Neural crest cell (in vitro differentiated cells): Measurements from ENCODE around the gene NR5A2. TPM values are rescaled to one million over a fixed set of nuclear protein-coding genes. Genes with fewer than 3 reads are reported as not detected.

ENCODE experiments used
- DNase-seq: peaks from one replicate; pipeline ENCODE4 v3.0.0; 2021; ENCODE audit warnings: low read depth, mixed read lengths, low spot score
- H3K27ac Mint-ChIP-seq: one replicate; pipeline ENCODE4 v1.8.0; 2021; ENCODE audit warnings: mild to moderate bottlenecking, mixed read lengths; ENCODE audit not compliant: unreplicated experiment
- H3K27me3 Mint-ChIP-seq: 2 replicates; pipeline ENCODE4 v1.8.0; 2021; ENCODE audit warnings: low read depth, mild to moderate bottlenecking, mixed read lengths
- H3K36me3 Mint-ChIP-seq: 2 replicates; pipeline ENCODE4 v1.8.0; 2021; ENCODE audit warnings: low read depth, mild to moderate bottlenecking, mixed read lengths
- H3K4me1 Mint-ChIP-seq: 2 replicates; pipeline ENCODE4 v1.8.0; 2021; ENCODE audit warnings: mixed read lengths
- H3K4me3 Mint-ChIP-seq: one replicate; pipeline ENCODE4 v1.8.0; 2021; ENCODE audit warnings: mild to moderate bottlenecking, mixed read lengths
- H3K9me3 Mint-ChIP-seq: 2 replicates; pipeline ENCODE4 v1.8.0; 2021; ENCODE audit warnings: mixed read lengths
- total RNA-seq: library from RNA; stranded (reverse); gene quantifications from 2 replicates; pipeline ENCODE4 v1.2.1, GENCODE V29; 2021
- TF ChIP-seq, protein P1 (sequence below): fragments of 200-600 bp; sonication (generic); conservative IDR thresholded peaks from 2 replicates; pipeline ENCODE4 v1.5.0; 2021; ENCODE audit warnings: antibody characterized with exemption, mild to moderate bottlenecking

Gene NR5A2
- total RNA-seq, 1 donor from 2014 or later = not detected

GRCh38 chr1:200038981-200039848 is 11.7 kb downstream of the NR5A2 start:
- Mint-ChIP-seq H3K27me3 (peaks cover 48% of the 10 kb centered on the region), H3K36me3 (no peaks in the 10 kb centered on the region), H3K27ac (no peak overlapping the region), H3K4me1 (peaks cover 27% of the 10 kb centered on the region), H3K9me3 (no peaks in the 10 kb centered on the region), H3K4me3 (peak overlapping the region; percentile 81)
- DNase-seq = no peak
- TF ChIP-seq, protein P1, sequence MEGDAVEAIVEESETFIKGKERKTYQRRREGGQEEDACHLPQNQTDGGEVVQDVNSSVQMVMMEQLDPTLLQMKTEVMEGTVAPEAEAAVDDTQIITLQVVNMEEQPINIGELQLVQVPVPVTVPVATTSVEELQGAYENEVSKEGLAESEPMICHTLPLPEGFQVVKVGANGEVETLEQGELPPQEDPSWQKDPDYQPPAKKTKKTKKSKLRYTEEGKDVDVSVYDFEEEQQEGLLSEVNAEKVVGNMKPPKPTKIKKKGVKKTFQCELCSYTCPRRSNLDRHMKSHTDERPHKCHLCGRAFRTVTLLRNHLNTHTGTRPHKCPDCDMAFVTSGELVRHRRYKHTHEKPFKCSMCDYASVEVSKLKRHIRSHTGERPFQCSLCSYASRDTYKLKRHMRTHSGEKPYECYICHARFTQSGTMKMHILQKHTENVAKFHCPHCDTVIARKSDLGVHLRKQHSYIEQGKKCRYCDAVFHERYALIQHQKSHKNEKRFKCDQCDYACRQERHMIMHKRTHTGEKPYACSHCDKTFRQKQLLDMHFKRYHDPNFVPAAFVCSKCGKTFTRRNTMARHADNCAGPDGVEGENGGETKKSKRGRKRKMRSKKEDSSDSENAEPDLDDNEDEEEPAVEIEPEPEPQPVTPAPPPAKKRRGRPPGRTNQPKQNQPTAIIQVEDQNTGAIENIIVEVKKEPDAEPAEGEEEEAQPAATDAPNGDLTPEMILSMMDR = no peak

DNA sequence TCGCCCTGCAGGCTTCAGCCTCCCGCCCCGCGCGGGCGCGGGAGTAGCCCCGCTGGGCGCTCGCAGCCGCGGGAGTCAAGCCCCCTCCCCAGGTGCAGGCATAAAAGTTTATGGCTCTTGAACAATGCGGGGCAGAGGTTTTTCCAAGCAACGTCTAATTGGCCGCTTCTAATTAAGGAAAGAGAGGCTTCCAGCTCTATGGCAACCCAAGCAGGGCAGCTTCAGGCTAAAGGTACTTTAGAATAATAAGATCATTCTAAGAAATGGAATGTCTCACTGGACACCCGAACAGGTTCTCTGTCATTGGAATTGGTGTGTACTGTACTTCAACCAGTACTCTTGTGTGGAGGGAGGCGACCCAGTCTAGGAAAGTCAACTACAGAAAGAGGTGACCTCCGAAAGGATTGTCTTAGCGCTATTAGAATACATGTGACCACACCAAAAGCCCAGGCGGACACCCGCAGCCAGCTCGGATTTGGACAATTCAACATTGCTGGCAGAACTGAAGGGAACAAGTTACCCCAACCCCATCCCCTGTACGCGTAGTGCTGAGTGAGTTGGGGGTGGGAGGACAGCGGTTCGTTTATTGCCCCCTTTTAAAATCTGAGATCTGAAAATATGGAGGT is 12.5 kb downstream of the NR5A2 start:
- peak overlapping the region; percentile 80 for H3K4me3 Mint-ChIP-seq
- no peaks in the 10 kb centered on the region for H3K36me3 Mint-ChIP-seq
- no peak for DNase-seq
- TF ChIP-seq, protein P1 = no peak
- no peak overlapping the region for H3K27ac Mint-ChIP-seq
- H3K27me3 Mint-ChIP-seq = peaks cover 53% of the 10 kb centered on the region
- peaks cover 27% of the 10 kb centered on the region for H3K4me1 Mint-ChIP-seq
- H3K9me3 Mint-ChIP-seq = no peaks in the 10 kb centered on the region

GRCh38 chr1:200040481-200041138 is 13.1 kb downstream of the NR5A2 start:
- peaks cover 60% of the 10 kb centered on the region for H3K27me3 Mint-ChIP-seq
- no peak for DNase-seq
- H3K27ac Mint-ChIP-seq = no peak overlapping the region
- TF ChIP-seq, protein P1 = no peak
- H3K4me3 Mint-ChIP-seq = peak overlapping the region; percentile 80
- peaks cover 27% of the 10 kb centered on the region for H3K4me1 Mint-ChIP-seq
- no peaks in the 10 kb centered on the region for H3K36me3 Mint-ChIP-seq
- no peaks in the 10 kb centered on the region for H3K9me3 Mint-ChIP-seq

DNA sequence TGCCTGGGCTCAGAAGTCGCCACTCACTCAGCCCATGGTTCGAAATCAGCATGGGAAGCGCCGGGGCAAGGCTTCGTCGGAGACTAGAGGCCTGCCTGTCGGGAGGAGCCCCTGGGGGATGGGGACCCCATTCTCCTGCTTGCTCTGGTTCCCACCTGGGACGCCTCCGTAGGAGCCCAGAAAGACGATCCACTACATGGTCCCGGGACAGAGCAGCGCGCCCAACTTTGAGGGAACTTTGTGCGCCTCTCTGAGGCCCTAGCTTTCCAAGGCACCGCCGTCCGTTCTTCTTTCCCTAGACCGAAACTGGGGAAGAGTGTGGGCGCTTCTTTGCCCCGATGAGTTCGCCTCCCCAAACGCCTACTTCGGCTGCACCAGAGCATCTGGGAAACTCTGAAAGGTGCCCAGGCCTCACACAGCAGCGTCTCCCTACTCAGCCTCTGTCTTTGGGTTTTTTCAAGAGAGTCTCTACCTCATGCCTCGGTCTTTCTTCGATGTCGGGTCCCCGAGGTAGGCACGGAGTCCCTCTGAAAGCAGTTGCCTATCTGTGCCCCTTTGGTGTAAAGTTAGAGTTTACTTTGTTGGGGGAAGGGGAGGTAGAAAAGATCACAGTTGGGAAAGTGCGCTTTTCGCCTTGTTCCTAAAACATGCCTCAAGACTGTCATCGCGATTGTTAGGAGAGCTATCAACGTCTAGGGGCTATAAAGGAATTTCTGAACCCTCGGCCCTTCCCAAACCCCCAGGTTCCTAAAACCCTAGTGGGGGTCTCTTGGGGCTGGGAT is 14.0 kb downstream of the NR5A2 start:
- peaks cover 27% of the 10 kb centered on the region for H3K4me1 Mint-ChIP-seq
- peaks cover 68% of the 10 kb centered on the region for H3K27me3 Mint-ChIP-seq
- H3K4me3 Mint-ChIP-seq = peak overlapping the region; percentile 62
- no peaks in the 10 kb centered on the region for H3K9me3 Mint-ChIP-seq
- TF ChIP-seq, protein P1 = no peak
- DNase-seq = no peak
- H3K36me3 Mint-ChIP-seq = no peaks in the 10 kb centered on the region
- no peak overlapping the region for H3K27ac Mint-ChIP-seq

- Mint-ChIP-seq H3K27ac (no peak overlapping the region), H3K36me3 (no peaks in the 10 kb centered on the region), H3K9me3 (no peaks in the 10 kb centered on the region), H3K4me1 (peaks cover 27% of the 10 kb centered on the region), H3K27me3 (peaks cover 69% of the 10 kb centered on the region), H3K4me3 (peak overlapping the region; percentile 62)
- DNase-seq = no peak
- TF ChIP-seq, protein P1 = no peak
Measured at GRCh38 chr1:200042119-200042551, 14.6 kb downstream of the NR5A2 start.
